GM19240 (cell line): ENCODE data around the gene DMRTA2.

Experiments
- DNase-seq: peaks from one replicate; pipeline ENCODE4 v3.0.0; 2011; ENCODE audit warnings: low spot score; ENCODE audit not compliant: insufficient read length

The DMRTA2 gene

DNA sequence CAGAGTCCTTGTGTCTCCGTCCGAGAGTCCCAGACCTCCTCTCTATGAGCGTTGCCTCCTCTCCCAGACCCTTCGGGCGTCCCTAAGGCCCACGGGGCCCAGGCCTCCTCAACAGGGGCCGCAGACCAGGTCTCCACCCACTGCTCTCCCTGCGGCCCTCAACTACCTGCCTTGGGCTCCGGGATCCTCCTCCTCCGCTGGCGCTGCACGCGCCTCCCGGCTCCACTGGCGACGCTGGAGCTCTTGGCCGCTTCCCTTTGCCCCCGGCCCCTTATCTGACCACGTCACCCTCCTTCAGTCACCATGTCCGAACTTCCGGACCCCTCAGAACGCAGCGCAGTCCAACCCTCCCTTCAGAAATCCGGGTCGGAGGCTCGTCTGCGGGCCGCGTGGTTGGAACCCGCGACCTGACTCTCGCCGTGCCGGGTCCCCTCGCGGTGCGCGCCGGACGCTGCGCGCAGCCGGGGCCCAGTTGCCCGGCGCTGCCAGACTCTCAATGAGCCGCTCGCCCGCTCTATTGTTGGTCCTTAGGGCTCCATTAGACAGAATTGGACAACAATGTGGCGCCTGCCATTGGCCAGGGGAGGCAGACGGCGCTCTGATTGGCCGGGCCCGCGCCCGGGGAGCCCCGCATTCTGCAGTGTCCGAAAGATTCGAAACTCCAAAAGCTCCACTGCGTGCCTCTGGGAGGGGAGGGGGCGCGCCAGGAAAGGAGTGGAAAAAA, at the start of gene DMRTA2:
Gene DMRTA2, minus strand, starts transcription at position 498 of the 724 bp plus-strand sequence. CDS start 1,907 bp downstream, outside the sequence.
- no peak for DNase-seq

DNA sequence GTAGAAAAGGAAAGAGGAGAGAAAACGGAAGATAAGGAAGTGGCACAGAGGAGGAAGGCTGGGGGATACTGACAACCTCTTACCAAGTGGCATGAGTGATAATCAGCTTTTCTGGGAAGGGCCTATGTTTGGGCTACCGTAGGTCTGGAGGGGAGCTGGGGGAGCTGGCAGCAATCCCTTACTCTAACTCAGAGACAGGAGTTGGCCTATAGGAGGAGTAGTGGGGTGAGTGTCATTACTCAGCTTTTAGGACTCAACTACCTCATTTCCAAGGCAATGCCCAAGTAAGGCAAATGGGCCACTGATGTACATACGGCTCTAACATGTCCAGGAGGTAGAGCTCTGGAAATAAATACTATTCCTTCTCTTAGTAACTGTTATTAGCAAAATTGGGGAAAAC, 48.7 kb upstream of the DMRTA2 start:
- no peak for DNase-seq

DNA sequence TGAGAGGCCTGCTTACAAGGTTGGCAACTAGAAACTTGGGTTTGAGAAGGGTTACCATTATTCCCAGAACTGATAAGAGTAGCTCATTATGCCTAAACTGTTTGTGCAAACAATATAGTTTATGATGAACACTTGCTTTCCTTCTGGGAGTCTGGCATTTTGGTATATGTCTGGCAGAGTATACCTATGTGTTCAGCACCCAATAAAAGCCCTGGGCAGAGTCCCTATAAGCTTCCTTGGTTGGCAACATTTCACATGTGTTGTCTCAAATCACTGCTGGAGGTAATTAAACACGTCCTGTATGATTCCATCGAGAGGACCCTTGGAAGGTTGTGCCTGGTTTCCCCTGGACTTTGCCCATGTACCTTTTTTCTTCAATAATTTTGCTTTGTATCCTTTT, 39.7 kb upstream of the DMRTA2 start:
- DNase-seq, result no peak

DNA sequence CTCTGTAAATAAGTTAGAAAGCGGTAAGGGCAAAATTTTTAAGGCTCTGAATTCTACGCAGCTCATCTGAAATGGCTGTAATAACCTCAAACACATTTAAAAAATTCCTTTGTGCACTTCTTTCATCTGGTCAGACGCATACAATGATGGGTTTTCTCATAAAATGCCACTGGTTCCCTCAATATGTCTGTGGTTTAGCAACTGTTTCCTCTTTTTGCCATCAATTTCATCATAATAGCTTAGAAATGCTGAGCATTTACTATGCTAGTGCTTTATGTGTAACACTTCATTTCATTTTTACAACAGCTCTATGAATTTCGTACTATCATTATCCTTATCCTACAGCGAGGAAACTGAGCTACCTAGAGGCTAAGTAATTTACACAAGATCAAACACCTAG, 35.3 kb upstream of the DMRTA2 start:
- DNase-seq, result no peak

DNA sequence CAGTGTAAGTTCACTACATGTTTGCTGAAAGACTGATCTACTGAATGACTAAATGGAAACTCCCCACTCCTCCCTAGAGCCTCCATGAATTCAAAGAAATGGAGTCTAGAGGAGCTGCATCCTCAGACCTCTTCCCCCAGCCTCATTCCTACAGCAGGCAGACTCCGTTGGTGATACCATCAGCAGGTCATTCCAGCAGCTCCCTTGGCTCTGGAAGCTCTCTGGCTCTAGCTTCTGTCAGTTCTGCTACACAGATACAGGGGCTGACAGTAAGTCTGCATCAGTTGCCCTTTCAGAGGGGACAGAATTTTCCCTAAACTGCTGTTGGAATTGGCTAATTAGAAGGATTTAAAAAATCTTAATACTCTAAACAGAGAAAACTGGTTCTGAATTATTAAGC, 31.7 kb upstream of the DMRTA2 start:
- DNase-seq, result no peak

DNA sequence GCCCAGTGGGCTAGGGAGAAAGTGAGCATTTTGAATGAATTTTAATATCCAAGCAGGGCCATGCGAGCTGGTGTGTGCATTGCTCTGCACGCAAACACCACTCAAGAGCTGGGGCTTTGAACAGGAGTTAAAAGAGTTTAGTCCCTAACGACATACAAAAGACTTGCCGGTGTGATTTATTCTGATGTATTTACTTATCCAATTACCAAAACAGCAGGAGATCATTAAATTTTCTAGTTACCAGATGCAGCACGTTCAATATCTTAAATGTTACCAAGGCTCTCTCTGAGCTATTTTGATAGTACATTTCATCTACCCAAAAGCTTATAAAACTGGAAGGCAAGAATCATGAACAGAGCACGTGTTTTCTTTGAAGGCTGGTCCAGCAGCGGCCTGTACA, 30.0 kb upstream of the DMRTA2 start:
- DNase-seq, result no peak

DNA sequence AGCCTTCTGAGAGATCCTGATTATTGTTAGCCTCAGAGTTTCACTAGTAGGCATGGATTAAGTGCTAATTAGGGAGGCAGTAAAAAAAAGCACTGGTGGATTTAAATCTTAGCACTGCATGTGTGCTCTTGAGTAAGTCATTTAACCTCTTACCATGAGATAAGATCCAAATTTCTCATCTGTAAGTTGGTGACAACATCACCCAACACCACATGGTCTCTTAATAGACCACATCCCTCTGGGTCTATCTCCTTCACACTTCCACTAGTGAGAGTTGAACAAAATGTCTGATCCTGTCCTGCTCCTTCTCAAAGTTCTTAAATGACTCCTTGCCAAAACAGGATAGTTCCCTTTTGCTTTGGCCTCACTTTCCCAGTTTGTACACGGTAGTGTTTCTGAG, 29.5 kb upstream of the DMRTA2 start:
- no peak for DNase-seq

DNA sequence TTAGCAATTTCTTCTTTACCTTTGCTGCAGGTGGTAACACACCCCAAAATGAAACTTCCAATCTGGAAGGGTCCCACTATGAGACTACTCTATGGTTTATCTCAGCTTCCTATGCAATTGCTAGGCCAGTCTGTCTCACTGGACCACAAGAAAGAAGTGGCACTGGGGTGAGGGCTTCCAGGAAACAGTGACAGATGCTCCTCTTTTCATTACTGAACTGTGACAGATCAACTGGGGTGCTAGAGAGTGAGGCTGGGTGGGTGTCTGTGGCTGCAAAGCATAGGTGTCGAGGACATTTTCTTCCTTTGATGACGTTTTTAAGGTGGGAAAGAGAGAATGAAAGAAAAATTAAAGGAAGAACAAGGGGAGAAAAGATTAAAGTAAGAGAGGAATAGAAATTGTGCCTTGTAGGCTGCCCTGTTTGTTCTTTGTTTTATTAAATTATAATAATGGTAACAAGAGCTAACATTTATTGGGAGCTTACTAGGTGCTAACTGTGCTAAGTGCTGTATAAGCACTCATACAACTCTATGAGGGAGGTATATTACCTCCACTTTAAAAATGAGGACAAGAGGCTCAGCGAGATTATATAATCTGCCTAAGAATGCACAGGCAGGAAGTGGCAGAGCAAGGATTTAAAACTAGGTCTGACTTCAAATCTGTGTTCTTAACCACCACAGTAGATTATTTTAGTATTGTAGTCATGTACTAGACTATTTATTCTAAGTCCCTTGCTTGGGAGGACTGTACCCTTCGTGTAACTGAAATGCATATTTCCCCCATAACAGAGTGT, 27.8 kb upstream of the DMRTA2 start:
- DNase-seq, result no peak

DNA sequence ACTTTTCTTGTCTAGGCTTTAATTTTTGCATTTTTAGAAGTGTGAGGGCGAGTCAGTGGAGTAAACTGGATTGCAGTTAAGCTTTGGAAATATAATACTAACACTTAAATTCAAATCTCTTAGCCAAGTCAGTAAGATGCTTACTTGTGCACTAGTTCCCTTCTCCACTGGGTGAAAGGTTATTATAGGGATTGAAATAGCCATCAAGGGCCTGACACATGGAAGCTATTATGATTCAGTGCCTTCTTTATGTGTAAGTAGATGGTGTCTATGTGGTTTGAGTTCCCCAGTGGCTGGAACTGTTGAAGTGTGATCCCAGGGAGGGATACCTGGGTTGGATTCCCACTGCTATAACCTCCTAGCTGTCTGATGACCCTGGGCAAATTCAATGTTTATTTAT, 24.7 kb upstream of the DMRTA2 start:
- no peak for DNase-seq

DNA sequence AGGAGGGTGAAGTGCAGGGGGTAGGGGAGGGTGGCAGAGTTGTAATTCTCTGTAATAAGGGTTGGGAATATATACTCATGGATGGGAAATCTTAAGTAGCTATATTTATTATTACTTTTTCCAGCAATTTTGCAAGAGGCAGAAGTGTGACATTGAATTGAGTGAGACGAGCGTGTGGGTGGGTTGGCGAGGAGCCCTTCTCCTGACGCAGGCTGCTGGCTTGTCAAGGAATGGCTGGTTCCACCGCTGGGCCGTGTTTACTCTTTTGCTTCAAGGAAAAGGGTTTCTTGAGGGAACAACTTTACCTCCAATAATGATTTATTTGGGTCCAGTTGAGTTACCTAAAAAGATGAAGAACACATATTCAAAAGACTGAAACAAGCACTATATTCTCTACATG, 17.9 kb upstream of the DMRTA2 start:
- DNase-seq, result no peak

DNA sequence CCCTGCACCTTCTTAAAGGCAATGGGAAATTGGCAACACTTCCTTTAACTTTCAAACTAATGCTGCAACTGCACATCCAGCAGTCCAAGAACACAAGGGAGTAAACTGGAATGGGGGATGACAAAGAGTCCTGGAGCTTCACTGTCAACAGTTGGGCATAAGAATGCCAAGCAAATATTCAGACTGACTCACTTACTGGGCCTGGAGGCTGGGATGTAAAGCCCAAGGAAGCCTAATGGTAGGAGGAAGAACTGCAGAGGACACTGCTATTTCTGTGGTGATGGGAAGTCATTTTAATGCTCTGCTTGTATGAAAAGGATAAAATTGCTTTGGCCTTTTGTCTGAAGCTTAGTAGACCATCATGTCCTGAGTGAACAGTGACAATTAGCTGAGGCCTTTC, 15.7 kb upstream of the DMRTA2 start:
- no peak for DNase-seq

DNA sequence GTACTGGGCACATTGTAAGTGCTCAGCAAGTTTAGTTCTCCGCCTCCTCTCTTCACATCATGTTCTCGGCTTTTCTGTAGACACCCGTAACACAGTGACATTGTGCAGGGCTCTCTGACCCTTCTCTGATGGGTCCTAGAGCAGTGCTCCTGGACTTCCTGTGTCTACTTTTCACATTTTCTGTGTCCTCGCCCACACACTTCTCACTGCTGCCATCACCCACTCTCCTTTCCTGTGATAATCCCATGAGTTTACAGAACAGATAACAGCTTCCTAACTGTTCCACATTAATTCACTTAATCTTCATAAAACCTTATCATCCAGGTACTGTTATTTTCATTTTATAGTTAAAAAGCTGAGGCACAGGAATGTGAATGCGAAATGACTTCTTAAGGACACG, 13.2 kb upstream of the DMRTA2 start:
- DNase-seq, result no peak

DNA sequence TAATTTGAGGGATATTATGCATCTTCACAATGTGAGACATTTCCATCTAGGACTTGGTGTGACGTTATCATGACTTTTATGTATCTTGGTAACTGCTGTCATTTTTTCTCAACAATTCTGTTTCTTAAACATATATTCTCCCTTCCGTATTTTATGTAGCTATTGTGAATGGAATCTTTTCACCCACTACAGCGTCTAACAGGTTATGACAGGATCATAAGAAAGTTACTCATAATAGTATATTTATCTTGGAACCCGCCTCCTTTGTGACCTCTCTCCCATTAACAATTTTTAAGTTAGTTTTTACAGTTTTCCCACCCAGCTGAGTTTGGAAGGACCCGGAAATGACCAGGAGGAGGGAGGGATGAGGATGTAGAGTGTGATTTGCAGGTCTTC, 6.8 kb upstream of the DMRTA2 start:
- DNase-seq, result no peak

DNA sequence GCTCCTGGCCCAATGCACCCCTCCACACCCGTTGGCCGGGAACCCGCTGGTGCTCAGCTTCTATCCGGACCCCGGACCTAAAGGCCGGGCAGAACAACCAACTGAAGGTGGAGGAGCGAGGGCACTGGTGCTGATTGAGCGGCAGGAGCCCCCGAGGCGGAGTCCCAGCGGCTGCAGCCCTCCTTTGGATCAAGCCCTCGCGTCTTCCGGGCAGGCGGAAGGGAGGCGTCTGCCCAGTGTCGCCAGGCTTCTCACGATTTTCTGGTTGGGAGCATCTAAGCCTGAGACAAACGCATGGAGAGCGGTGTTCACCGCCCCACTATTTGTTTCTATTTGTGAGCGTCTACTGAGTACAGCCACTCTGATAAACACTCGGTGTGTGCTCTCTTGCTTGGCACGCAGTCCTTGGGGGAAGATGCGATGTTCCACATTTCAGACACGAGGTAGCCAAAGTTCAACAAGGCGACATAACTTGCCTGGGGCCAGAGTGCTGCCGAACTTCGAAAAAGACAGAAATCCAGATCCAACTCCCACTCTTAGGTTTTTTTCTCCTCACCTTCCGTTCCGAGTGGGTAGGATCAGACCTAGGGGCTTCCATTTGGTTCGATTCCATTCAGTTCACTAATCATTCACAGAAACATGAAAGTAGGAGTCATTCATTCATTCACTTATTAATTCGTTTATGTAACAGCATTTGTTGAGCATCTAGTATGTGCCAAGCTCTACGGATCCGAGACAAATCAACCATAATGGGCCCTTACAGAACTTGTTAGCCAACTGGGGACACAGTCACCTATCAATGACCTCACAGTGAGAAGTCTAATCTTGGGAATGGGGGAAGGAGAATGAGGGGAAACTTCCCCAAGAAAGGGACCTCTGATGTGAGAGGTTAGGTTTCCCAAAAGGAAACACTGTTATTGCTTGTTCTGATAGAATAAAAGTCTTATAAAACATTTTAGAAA, 4.9 kb upstream of the DMRTA2 start:
- no peak for DNase-seq

DNA sequence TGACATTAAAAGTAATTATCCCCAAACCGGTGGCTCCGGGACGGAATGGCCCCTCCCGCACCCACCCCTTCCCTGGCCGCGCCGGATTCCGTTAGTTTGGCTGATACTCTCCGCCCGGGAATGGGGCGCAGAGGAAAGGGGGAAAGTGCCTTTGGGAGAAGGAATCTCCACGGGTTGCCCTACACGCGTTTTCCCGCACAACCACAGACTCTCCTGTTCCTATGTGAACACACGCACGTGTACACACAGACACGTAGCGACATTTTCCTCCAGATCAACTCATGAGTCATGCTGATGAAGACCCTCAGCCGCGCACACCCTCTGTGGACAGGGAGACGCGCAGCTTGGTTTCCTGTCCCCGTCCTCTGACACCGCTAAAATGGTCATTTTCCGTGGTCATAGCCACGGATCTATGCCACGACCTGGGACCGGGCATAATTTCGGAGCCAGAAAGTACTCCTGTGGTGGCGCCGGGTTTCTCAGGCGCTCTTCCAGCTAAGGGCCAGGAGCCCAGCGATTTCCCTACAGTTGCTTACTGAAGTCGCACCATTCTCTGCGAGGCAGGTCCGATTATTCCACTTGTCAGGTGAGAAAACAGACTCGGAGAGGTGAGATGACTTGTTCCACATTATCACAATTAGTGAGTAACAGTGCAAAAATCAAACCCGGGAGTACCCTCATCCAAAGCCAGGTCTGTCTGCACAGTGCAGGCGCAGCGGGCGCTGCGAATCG, 4.0 kb upstream of the DMRTA2 start:
- DNase-seq, result no peak

DNA sequence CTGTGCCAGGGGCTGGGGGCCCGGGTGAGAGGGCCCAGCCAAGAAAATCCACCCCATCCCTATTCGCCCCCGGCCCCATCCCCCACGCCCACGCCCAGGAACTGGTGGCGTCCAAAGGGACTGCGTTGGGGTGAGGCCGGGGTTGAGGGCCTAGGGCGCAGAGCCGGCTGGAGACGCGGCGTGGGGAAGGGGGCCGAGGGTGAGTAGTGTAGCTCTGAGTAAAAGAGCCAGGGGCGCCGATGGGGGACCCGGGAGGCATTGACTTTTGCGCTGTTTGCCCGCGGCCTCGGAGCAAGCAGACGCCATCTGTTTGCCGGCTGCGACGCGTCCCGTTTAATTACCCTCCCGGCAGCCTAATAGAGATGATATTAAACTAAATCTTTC, 3.5 kb upstream of the DMRTA2 start:
- no peak for DNase-seq

DNA sequence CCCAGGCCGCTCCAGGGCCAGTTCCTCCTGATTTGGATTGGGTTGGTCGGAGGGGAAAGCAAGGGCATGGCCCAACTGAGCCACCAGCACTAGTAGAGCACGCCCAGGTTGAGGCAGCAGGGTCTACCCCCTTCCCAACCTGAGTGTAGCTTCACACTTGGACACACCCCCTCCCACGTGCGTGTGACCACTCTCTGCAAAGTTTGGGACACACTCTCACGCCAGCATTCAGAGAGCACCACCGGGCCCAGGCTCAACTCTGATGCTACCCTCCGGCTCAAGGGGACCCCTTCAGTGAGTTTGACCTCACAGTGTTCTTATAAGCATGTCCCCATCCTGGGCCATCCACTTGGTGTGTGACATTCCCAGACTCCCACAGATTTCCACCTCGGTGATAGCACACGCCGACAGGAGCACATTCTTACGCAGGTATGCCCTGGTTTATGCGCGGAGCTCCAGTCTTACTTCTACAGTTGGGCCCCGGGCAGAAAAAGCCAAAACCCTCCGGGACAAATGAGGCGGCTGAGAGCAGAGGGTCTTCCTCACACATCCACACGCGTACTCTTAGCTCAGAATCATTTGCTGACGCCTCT, 3.0 kb upstream of the DMRTA2 start:
- DNase-seq, result no peak

DNA sequence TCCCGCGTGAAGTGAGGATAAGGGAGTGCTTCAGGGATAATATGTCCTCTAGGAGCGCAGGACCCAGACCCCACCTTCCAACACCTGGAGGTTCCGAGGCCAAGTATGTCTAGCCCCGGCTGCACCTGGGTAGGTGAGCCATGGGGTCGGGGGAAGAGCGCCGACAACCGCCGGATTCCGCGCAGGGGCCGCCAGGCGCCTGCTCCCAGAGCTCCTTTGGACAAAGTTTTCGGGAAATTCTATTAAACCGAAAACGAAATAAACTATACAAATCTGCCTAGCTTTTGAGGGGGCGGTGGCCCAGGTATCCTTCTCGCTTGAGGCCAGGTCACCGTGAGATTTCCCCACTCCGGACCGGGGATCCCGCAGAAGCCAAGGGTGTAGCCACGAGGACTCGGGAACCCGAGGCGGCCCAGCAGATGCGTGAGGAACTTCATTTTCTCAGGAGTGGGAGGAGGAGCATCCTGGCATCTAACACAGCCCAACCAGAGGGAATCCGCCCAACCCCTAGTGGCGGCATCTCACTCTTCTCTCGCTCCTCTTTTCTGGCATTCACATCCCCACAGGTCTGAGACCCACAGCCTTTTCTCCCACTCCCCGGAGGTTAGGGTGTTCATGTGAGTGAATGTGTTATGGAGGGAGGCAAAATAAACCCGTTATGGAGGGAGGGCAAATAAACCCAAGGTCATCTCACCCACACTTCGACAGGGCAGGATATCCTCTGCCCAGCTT, 2.3 kb upstream of the DMRTA2 start:
- no peak for DNase-seq

DNA sequence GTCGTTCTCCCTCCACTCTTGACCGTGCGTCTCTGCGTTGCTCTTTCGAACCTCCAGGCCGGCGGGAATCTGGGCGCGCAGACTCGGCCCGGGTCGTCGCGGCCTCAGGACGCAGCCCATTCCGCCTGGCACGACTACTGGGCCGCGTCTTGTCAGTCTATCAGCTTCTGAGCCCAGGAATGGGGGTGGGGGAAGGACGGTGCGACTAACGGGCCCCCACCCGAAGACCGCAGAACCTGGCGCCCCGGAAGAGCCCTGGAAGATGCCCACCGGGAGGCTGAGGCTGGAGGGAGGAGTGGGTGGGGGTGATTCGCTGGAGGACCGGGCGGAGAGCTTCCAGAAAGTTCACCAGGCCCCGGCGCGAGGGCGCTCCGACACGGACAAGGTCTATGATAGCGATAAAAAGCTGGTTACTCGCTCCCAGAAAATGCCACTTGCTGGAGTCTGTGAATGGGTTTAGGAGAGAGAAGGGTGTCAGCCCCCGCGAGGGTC, 1.7 kb upstream of the DMRTA2 start:
- DNase-seq, result no peak
